Progenitor cell of endocrine pancreas (in vitro differentiated cells): ENCODE measurements around the gene PPP1R13L. TPM values are rescaled to one million over a fixed set of nuclear protein-coding genes. Genes with fewer than 3 reads are reported as not detected.
"Not testable (repeated sequence)": the region's sequence is repeated elsewhere in the genome, so short reads cannot be mapped to it uniquely, and the experiment has no call there.

Experiments used
- DNase-seq: peaks from one replicate; pipeline ENCODE4 v3.0.0; 2021; ENCODE audit warnings: low spot score; ENCODE audit not compliant: unreplicated experiment
- H3K27ac Mint-ChIP-seq: 2 replicates; pipeline ENCODE4 v1.8.0; 2021; ENCODE audit warnings: mild to moderate bottlenecking, moderate library complexity, mixed read lengths
- H3K27me3 Mint-ChIP-seq: 2 replicates; pipeline ENCODE4 v1.8.0; 2021; ENCODE audit warnings: mixed read lengths
- H3K36me3 Mint-ChIP-seq: 2 replicates; pipeline ENCODE4 v1.8.0; 2022; ENCODE audit warnings: mixed read lengths; ENCODE audit not compliant: insufficient read depth
- H3K4me1 Mint-ChIP-seq: 2 replicates; pipeline ENCODE4 v1.8.0; 2021; ENCODE audit warnings: low read depth, mixed read lengths
- H3K4me3 Mint-ChIP-seq: 2 replicates; pipeline ENCODE4 v1.8.0; 2021; ENCODE audit warnings: low read depth, mild to moderate bottlenecking, moderate library complexity, mixed read lengths
- H3K9me3 Mint-ChIP-seq: 2 replicates; pipeline ENCODE4 v1.8.0; 2021; ENCODE audit warnings: low read depth, mixed read lengths
- total RNA-seq: library from RNA; stranded (reverse); gene quantifications from 2 replicates; pipeline ENCODE4 v1.2.1, GENCODE V29; 2021
- TF ChIP-seq, protein P1 (sequence below): fragments of 200-600 bp; sonication (generic); IDR thresholded peaks from one replicate; pipeline ENCODE4 v1.5.0; 2021; ENCODE audit warnings: antibody characterized with exemption, mild to moderate bottlenecking; ENCODE audit not compliant: unreplicated experiment

PPP1R13L gene
- total RNA-seq, 1 donor from 2014 or later = 27.2 TPM

- no peak for DNase-seq
- H3K27ac Mint-ChIP-seq = no peak overlapping the region
- no peaks in the 10 kb centered on the region for H3K9me3 Mint-ChIP-seq
- TF ChIP-seq, protein P1, sequence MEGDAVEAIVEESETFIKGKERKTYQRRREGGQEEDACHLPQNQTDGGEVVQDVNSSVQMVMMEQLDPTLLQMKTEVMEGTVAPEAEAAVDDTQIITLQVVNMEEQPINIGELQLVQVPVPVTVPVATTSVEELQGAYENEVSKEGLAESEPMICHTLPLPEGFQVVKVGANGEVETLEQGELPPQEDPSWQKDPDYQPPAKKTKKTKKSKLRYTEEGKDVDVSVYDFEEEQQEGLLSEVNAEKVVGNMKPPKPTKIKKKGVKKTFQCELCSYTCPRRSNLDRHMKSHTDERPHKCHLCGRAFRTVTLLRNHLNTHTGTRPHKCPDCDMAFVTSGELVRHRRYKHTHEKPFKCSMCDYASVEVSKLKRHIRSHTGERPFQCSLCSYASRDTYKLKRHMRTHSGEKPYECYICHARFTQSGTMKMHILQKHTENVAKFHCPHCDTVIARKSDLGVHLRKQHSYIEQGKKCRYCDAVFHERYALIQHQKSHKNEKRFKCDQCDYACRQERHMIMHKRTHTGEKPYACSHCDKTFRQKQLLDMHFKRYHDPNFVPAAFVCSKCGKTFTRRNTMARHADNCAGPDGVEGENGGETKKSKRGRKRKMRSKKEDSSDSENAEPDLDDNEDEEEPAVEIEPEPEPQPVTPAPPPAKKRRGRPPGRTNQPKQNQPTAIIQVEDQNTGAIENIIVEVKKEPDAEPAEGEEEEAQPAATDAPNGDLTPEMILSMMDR = no peak
- peaks cover 8% of the 10 kb centered on the region for H3K4me1 Mint-ChIP-seq
- H3K36me3 Mint-ChIP-seq = peaks cover 14% of the 10 kb centered on the region
- no peak overlapping the region for H3K4me3 Mint-ChIP-seq
- no peaks in the 10 kb centered on the region for H3K27me3 Mint-ChIP-seq
Measured at GRCh38 chr19:45418802-45419201, 13.9 kb upstream of the PPP1R13L start.

GRCh38 chr19:45417151-45417550 is 12.3 kb upstream of the PPP1R13L start:
- Mint-ChIP-seq H3K27me3 (no peaks in the 10 kb centered on the region), H3K4me3 (no peak overlapping the region), H3K36me3 (peaks cover 20% of the 10 kb centered on the region), H3K27ac (no peak overlapping the region), H3K9me3 (no peaks in the 10 kb centered on the region), H3K4me1 (peaks cover 2% of the 10 kb centered on the region)
- TF ChIP-seq, protein P1 = no peak
- DNase-seq = no peak

DNA sequence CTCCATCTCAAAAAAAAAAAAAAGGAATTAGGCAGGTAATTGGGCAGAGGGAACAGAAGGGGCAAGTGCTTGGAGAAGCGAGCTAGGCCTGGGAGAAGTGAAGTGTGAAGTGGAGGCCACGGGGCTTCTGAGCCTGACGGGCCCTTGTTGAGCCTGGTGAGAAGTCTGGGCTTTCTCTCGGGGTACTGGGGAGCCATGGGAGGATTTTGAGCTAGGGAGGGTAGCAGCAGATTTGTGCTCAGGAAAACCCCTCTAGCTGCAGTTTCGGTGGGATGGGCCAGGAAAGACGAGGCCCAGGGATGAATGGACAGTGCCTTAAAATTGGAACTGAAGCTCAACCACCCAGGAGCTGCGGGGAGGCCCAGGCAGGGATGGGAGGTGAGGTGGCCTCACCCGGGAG is 9.6 kb upstream of the PPP1R13L start:
- H3K27me3 Mint-ChIP-seq = no peaks in the 10 kb centered on the region
- DNase-seq = no peak
- no peak overlapping the region for H3K27ac Mint-ChIP-seq
- H3K4me1 Mint-ChIP-seq = no peaks in the 10 kb centered on the region
- TF ChIP-seq, protein P1 = no peak
- H3K4me3 Mint-ChIP-seq = no peak overlapping the region
- peaks cover 16% of the 10 kb centered on the region for H3K36me3 Mint-ChIP-seq
- H3K9me3 Mint-ChIP-seq = no peaks in the 10 kb centered on the region

DNA sequence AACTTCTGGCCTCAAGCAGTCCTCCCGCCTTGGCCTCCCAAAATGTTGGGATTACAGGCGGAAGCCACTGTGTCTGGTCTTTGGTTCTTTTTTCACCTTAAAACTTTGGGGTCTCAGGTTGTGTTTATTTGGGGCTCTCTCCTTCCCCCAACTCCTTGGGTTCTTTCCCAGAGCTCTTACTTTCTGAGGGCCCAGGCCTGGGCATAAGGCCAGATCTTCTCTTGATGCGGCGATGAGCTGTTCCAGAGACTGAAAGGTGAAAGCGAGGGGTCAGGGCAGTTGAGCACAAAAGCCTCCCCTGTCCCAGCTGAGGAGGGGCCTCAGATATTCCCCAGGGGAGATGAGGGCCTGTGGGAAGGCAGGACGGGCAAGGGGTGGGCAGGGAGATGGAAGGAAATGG is 8.6 kb upstream of the PPP1R13L start:
- Mint-ChIP-seq H3K4me1 (no peaks in the 10 kb centered on the region), H3K27ac (no peak overlapping the region), H3K4me3 (no peak overlapping the region), H3K9me3 (no peaks in the 10 kb centered on the region), H3K36me3 (peaks cover 23% of the 10 kb centered on the region), H3K27me3 (no peaks in the 10 kb centered on the region)
- no peak for DNase-seq
- TF ChIP-seq, protein P1 = no peak

- H3K4me1 Mint-ChIP-seq, H3K4me3 Mint-ChIP-seq, H3K9me3 Mint-ChIP-seq, H3K27ac Mint-ChIP-seq, H3K27me3 Mint-ChIP-seq, DNase-seq: not testable (repeated sequence)
- peaks cover 18% of the 10 kb centered on the region for H3K36me3 Mint-ChIP-seq
Measured at GRCh38 chr19:45410330-45410729, 5.5 kb upstream of the PPP1R13L start.

GRCh38 chr19:45409557-45409920 is 4.7 kb upstream of the PPP1R13L start:
- peaks cover 18% of the 10 kb centered on the region for H3K36me3 Mint-ChIP-seq
- peaks cover 8% of the 10 kb centered on the region for H3K4me1 Mint-ChIP-seq
- H3K9me3 Mint-ChIP-seq = no peaks in the 10 kb centered on the region

More at GRCh38 chr19:45409557-45409920, 4.7 kb upstream of the PPP1R13L start:
- DNase-seq = no peak
- TF ChIP-seq, protein P1 = no peak
- no peak overlapping the region for H3K27ac Mint-ChIP-seq
- H3K4me3 Mint-ChIP-seq = no peak overlapping the region
- peaks cover 3% of the 10 kb centered on the region for H3K27me3 Mint-ChIP-seq
